Central memory CD8-positive, alpha-beta T cell (primary cell): Measurements from ENCODE around the gene EN1.

Experiments
- ATAC-seq: fragments of 150-1000 bp; cut with Tn5 transposase; replicated peaks from 2 replicates; pipeline ENCODE4 v1.10.0; 2022; ENCODE audit warnings: mild to moderate bottlenecking, moderate FRiP score, moderate number of reproducible peaks; ENCODE audit not compliant: poor library complexity, severe bottlenecking; ENCODE audit errors: extremely low read depth
- DNase-seq, 2 donors: peaks; one replicate each; pipeline ENCODE4 v3.0.0; 2021; ENCODE audit warnings: low spot score in 2 of 2
- H3K27ac Mint-ChIP-seq: one replicate; pipeline ENCODE4 v1.8.0; 2022; ENCODE audit warnings: low read depth, mild to moderate bottlenecking, moderate library complexity, mixed read lengths
- H3K27me3 Mint-ChIP-seq: one replicate; pipeline ENCODE4 v1.8.0; 2022; ENCODE audit warnings: mixed read lengths
- H3K36me3 Mint-ChIP-seq: one replicate; pipeline ENCODE4 v1.8.0; 2022; ENCODE audit warnings: mild to moderate bottlenecking, moderate library complexity, mixed read lengths; ENCODE audit not compliant: insufficient read depth
- H3K4me1 Mint-ChIP-seq: one replicate; pipeline ENCODE4 v1.8.0; 2022; ENCODE audit warnings: mixed read lengths
- H3K4me3 Mint-ChIP-seq: one replicate; pipeline ENCODE4 v1.8.0; 2022; ENCODE audit warnings: mild to moderate bottlenecking, moderate library complexity, mixed read lengths
- H3K9me3 Mint-ChIP-seq: one replicate; pipeline ENCODE4 v1.8.0; 2022; ENCODE audit warnings: mixed read lengths

The EN1 gene

DNA sequence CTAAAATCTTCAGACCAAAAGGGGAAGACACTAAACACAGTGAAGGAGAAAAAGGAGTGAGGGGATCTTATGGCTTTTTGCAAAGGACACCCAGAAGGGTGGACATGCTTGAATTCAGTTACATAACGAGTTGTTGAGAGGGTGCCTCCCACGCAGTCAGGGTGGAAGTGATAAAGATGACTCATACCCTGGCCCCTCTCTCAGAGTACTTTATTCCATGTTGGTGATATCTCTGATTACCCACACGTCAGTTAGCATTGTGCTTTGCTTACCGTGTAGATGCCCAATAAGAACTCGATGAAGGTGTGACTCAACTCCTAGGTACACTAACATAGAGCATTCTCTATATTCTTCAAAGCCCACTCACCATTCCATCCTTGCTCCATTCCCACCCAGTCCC lies 44.4 kb downstream of the EN1 start:
- DNase-seq (no peak), ATAC-seq (no peak)
- H3K4me1 Mint-ChIP-seq, result no peaks in the 10 kb centered on the region
- H3K27ac Mint-ChIP-seq, result no peak overlapping the region
- H3K27me3 Mint-ChIP-seq, result peaks cover 50% of the 10 kb centered on the region
- H3K36me3 Mint-ChIP-seq, result no peaks in the 10 kb centered on the region
- no peaks in the 10 kb centered on the region for H3K9me3 Mint-ChIP-seq
- H3K4me3 Mint-ChIP-seq, result no peak overlapping the region

- Mint-ChIP-seq H3K4me1 (no peaks in the 10 kb centered on the region), H3K27ac (no peak overlapping the region), H3K9me3 (peaks cover 9% of the 10 kb centered on the region), H3K27me3 (peaks cover 54% of the 10 kb centered on the region), H3K36me3 (no peaks in the 10 kb centered on the region), H3K4me3 (no peak overlapping the region)
- DNase-seq (no peak), ATAC-seq (no peak)
These were observed 46.3 kb downstream of the EN1 start for GRCh38 chr2:118801151-118801550.

DNA sequence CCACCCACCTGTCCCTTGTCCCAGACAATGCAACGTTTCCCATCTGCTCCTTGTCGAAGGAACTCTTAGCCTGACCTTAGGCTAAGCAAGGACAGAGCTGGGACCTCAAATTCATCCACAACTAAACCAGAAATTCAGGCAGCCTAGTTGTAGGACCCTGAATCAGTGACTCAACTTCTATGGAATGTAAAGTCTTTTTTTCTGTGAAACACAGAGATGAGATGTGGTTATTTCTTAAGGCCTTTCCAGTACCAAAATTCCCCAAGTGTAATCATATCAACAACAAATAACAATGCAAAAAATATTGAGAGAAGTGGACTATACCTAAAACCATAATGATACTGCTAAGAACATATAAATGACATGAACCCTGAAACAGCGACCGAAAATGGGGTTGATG lies 46.7 kb downstream of the EN1 start:
- peaks cover 9% of the 10 kb centered on the region for H3K9me3 Mint-ChIP-seq
- H3K36me3 Mint-ChIP-seq, result no peaks in the 10 kb centered on the region
- H3K4me1 Mint-ChIP-seq, result no peaks in the 10 kb centered on the region
- no peak for DNase-seq
- H3K27me3 Mint-ChIP-seq, result peaks cover 51% of the 10 kb centered on the region
- no peak overlapping the region for H3K27ac Mint-ChIP-seq
- H3K4me3 Mint-ChIP-seq, result no peak overlapping the region
- ATAC-seq, result no peak

- ATAC-seq (no peak), DNase-seq (no peak)
- H3K4me3 Mint-ChIP-seq, result no peak overlapping the region
- no peak overlapping the region for H3K27ac Mint-ChIP-seq
- peaks cover 64% of the 10 kb centered on the region for H3K27me3 Mint-ChIP-seq
- H3K9me3 Mint-ChIP-seq, result peaks cover 9% of the 10 kb centered on the region
- H3K4me1 Mint-ChIP-seq, result no peaks in the 10 kb centered on the region
- no peaks in the 10 kb centered on the region for H3K36me3 Mint-ChIP-seq
These were observed 52.9 kb downstream of the EN1 start for GRCh38 chr2:118794546-118794945.
